AG04449 (cell line): ENCODE measurements around the gene C5.
A peak's percentile ranks its signal among the peaks of the same experiment; 100 is the strongest.
"Not testable (repeated sequence)": the region's sequence is repeated elsewhere in the genome, so short reads cannot be mapped to it uniquely, and the experiment has no call there.

Source experiments
- CTCF ChIA-PET: fragments of 350-600 bp; formaldehyde crosslinking; extraction: SDS; loops from one replicate; lab custom pipeline; 2021; ENCODE audit warnings: antibody characterized with exemption; lab: Yijun Ruan, JAX
- POLR2A ChIA-PET: fragments of 400-600, 350-600 bp; formaldehyde crosslinking; extraction: SDS; loops from one replicate; lab custom pipeline; 2020; ENCODE audit warnings: antibody characterized with exemption, inconsistent platforms; lab: Yijun Ruan, JAX
- DNase-seq: peaks from one replicate; pipeline ENCODE4 v3.0.0-alpha.2; 2010; ENCODE audit warnings: low read depth, low spot score
- H3K4me3 ChIP-seq: 2 replicates; pipeline ENCODE4 v1.5.1; 2011; ENCODE audit warnings: low read depth, mild to moderate bottlenecking, control low read depth, low read length
- CTCF ChIP-seq: IDR thresholded peaks from one replicate; pipeline ENCODE4 v1.5.1; 2011; ENCODE audit warnings: mild to moderate bottlenecking, moderate library complexity, low read length, control low read depth, inconsistent platforms; ENCODE audit not compliant: insufficient read depth; ENCODE audit errors: missing control alignments

The C5 gene

GRCh38 chr9:121038362-121038761 lies 11.7 kb downstream of the C5 start:
- TF ChIP-seq CTCF: no peak
- POLR2A ChIA-PET: no interaction called here
- no peak for DNase-seq
- no peak overlapping the region for H3K4me3 ChIP-seq
- CTCF ChIA-PET: interaction anchor here (0.8 to 2.6 kb wide), 2 partner anchors 12 to 22 kb away, joined by 3 to 9 read pairs; partner anchors contain the start of gene C5

GRCh38 chr9:121035717-121036116 lies 14.4 kb downstream of the C5 start:
- H3K4me3 ChIP-seq, DNase-seq, POLR2A ChIA-PET: not testable (repeated sequence)
- CTCF ChIA-PET: interaction anchor here (0.6 to 3.4 kb wide), 5 partner anchors 9 to 54 kb away, joined by 3 to 21 read pairs (median 4); no protein-coding TSS in a partner anchor

- POLR2A ChIA-PET: no interaction called here
- no peak overlapping the region for H3K4me3 ChIP-seq
- CTCF ChIA-PET: interaction anchor here (0.7 to 3.4 kb wide), 5 partner anchors 18 to 53 kb away, joined by 3 to 21 read pairs (median 3); no protein-coding TSS in a partner anchor
- no peak for TF ChIP-seq CTCF
- DNase-seq: no peak
These were observed 15.5 kb downstream of the C5 start for GRCh38 chr9:121034529-121034928.

- no peak for TF ChIP-seq CTCF
- DNase-seq: no peak
- POLR2A ChIA-PET: no interaction called here
- CTCF ChIA-PET: interaction anchor here (1.1 to 3.0 kb wide), 5 partner anchors 8 to 46 kb away, joined by 3 to 13 read pairs (median 3); no protein-coding TSS in a partner anchor
- H3K4me3 ChIP-seq: no peak overlapping the region
These were observed 20.6 kb downstream of the C5 start for GRCh38 chr9:121029469-121029868.

GRCh38 chr9:121028285-121028684 lies 21.8 kb downstream of the C5 start:
- POLR2A ChIA-PET: not testable (repeated sequence)

GRCh38 chr9:121026768-121027167 lies 23.3 kb downstream of the C5 start:
- TF ChIP-seq CTCF: no peak
- CTCF ChIA-PET: interaction anchor here (1.4 kb wide), 1 partner anchor 9 kb away, joined by 4 read pairs; no protein-coding TSS in a partner anchor
- POLR2A ChIA-PET: no interaction called here
- no peak for DNase-seq
- H3K4me3 ChIP-seq: no peak overlapping the region

More at GRCh38 chr9:121028285-121028684, 21.8 kb downstream of the C5 start:
- not testable (repeated sequence) for H3K4me3 ChIP-seq, DNase-seq
- CTCF ChIA-PET: interaction anchor here (3.0 kb wide), 1 partner anchor 32 kb away, joined by 13 read pairs; no protein-coding TSS in a partner anchor

- H3K4me3 ChIP-seq: no peak overlapping the region
- DNase-seq: peak; percentile 33
- no peak for TF ChIP-seq CTCF
- ChIA-PET POLR2A (no interaction called here), CTCF (interaction anchor here (1.4 kb wide), 1 partner anchor 10 kb away, joined by 4 read pairs; no protein-coding TSS in a partner anchor)
These were observed 23.8 kb downstream of the C5 start for GRCh38 chr9:121026260-121026691.
